ENCODE measurements around the gene ADARB2. TPM values are rescaled to one million over a fixed set of nuclear protein-coding genes. Genes with fewer than 3 reads are reported as not detected.

ADARB2 gene
- polyA plus RNA-seq, 3 donors: not detected

DNA sequence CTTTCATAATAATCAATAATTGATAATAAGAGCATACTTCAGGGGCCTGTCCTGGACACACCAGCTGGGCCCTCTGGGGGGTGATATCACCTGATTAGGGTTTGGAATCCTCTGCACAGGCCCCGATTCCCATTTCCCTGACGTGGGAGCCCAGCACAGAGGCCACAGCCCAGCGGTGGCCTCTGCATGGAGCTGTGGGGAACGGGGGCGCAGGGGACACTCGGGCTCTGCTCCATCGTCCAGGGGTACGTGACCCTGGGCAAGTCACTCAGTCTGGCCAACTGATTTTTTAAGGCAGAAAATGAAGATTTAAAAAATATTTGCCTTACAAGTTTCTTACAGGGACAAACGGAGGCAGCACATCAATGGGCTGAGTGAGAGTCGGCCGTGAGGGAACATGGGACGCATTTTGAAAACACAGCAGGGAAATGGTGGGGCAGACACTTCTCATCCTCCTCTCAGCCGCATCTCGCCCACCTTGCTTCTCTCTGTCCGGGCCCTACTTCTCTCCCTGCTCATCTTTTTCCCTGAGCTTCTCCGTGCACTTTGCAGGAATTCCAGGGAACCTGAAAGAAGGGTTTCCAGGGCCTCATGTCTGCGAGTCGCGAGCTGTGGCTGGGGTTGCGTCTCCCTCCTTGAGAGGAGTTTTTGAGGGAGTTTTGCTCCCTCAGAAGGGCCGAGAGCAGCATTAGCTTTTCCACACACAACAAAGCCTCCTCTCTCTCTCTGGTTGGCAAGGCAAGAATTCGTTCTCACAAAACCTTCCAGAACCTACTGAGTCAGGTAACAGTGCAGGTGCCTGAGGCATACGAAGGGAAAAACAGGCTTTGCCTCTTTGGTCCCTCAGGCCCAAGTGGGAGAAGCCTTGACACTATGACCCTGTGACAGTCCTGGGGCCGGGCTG lies 369.1 kb downstream of the ADARB2 start:
- intact Hi-C loops (cut with micrococcal nuclease): no loop called here

More for the DNA sequence above, 369.1 kb downstream of the ADARB2 start:
- no peak for TF ChIP-seq CTCF (IDR thresholded peaks at IDR 0.05)
- 91% methylated on average over 16 of the region's 24 CpGs for WGBS (ENCODE audit: insufficient coverage)
- H3K36me3 ChIP-seq (replicated peaks in 1 of 2; ENCODE audit: control insufficient read depth in 1 of 2, insufficient read depth in 2 of 2, low read length in 2 of 2): no peaks in the 10 kb centered on the region
- no peaks in the 10 kb centered on the region for H3K4me1 ChIP-seq (ENCODE audit: control insufficient read depth in 1 of 2, insufficient read depth in 2 of 2, low read length in 2 of 2)
- no peaks in the 10 kb centered on the region for H3K9me3 ChIP-seq (replicated peaks in 1 of 2; ENCODE audit: control insufficient read depth in 1 of 2, insufficient read depth in 1 of 2, low read length in 2 of 2)
- Mint-ChIP-seq H3K9me3 (peaks cover 0 to 2% (median 0%) of the 10 kb centered on the region in 7 donors), H3K27me3 (ENCODE audit: low read depth in 3 of 3) (peaks cover 1 to 26% (median 13%) of the 10 kb centered on the region in 3 donors), H3K27ac (no peak overlapping the region), H3K4me3 (no peak overlapping the region), H3K36me3 (no peaks in the 10 kb centered on the region), H3K4me1 (no peaks in the 10 kb centered on the region)
- no peaks in the 10 kb centered on the region for H4K20me1 ChIP-seq (ENCODE audit: insufficient read depth, low read length)
- no peak overlapping the region for H3K9ac ChIP-seq (ENCODE audit: insufficient read depth, low read length, poor library complexity, severe bottlenecking)
- no peak overlapping the region for H3K4me3 ChIP-seq (replicated peaks in 1 of 3; ENCODE audit: low read depth in 2 of 3, low read length in 3 of 3)
- H2AFZ ChIP-seq (ENCODE audit: insufficient read depth, low read depth, low read length, poor library complexity, severe bottlenecking): no peak overlapping the region
- no peaks in the 10 kb centered on the region for H3K79me2 ChIP-seq (ENCODE audit: insufficient read depth, low read length)
- H3K4me2 ChIP-seq (replicated peaks; ENCODE audit: extremely low read depth, low read length, poor library complexity, severe bottlenecking): no peak overlapping the region
- H3K27ac ChIP-seq (ENCODE audit: low read depth in 1 of 2, low read length in 2 of 2): no peak overlapping the region
- peaks cover 0 to 9% of the 10 kb centered on the region in 2 donors for H3K27me3 ChIP-seq (ENCODE audit: control insufficient read depth in 2 of 2, insufficient read depth in 2 of 2, low read length in 2 of 2)
- no peak for DNase-seq
